ENCODE data around the gene CCDC28B. TPM values are rescaled to one million over a fixed set of nuclear protein-coding genes. Genes with fewer than 3 reads are reported as not detected.

Gene CCDC28B
- total and polyA plus RNA-seq, 7 experiments from 2014 or later: 6.2 to 39.0 (median 9.0) TPM

DNA sequence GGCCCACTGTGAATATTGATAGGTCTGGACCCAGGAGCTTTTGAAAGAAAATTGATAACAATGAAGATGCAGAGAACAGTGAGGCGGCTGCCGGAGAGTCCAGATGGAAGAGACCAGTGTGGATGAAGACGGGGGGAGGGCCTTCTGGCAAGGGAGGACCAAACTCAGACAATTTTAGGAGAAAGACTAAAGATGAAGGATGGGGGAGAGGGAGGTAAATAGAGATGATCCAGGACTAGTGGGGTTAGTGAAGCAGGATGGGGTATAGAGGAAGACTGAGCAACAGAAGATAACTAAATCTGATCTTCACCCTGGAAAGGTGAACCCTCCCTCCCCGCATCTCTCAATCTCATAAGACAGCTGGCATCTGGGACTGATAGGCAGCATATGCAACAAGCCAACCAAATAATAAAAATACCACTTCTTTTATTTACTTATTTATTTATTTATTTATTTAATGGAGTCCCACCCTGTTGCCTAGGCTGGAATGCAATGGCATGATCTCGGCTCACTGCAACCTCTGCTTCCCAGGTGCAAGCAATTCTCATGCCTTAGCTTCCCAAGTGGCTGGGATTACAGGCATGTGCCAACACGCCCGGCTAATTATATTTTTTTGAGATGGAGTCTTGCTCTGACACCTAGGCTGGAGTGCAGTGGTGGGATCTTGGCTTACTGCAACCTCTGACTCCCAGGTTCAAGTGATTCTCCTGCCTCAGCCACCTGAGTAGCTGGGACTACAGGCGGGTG is 32.3 kb downstream of the CCDC28B start:
- peaks cover 11 to 15% (median 13%) of the 10 kb centered on the region in 5 donors for H3K36me3 Mint-ChIP-seq
- peak overlapping the region in 4 of 9 donors; percentile 25 to 77 (median 62) for H3K27ac Mint-ChIP-seq
- ATAC-seq (peak; percentile 11), DNase-seq (no peak)
- Histone ChIP-seq H3K27ac (ENCODE audit: low read depth, low read length) (no peak overlapping the region), H3K36me3 (ENCODE audit: control insufficient read depth in 2 of 3, insufficient read depth in 3 of 3, low read length in 3 of 3) (peaks cover 10 to 44% (median 12%) of the 10 kb centered on the region in 3 experiments), H3K27me3 (ENCODE audit: control insufficient read depth in 2 of 2, insufficient read depth in 2 of 2, low read length in 2 of 2) (no peaks in the 10 kb centered on the region), H3K9me3 (ENCODE audit: control insufficient read depth in 2 of 3, low read length in 3 of 3) (no peaks in the 10 kb centered on the region), H3K4me1 (ENCODE audit: control insufficient read depth in 2 of 2, insufficient read depth in 2 of 2, low read length in 2 of 2) (no peaks in the 10 kb centered on the region), H3K4me3 (ENCODE audit: low read length) (no peak overlapping the region)
- H3K9me3 Mint-ChIP-seq: no peaks in the 10 kb centered on the region
- H3K4me1 Mint-ChIP-seq: peaks cover 0 to 10% (median 4%) of the 10 kb centered on the region in 7 donors
- no peaks in the 10 kb centered on the region for H3K27me3 Mint-ChIP-seq
- intact Hi-C loops (cut with micrococcal nuclease): no loop called here
- ChIA-PET POLR2A (interaction anchor here (0.6 kb wide), 1 partner anchor 21 kb away, joined by 3 read pairs; no protein-coding TSS in a partner anchor), CTCF (no interaction called here)
- no peak overlapping the region for H3K4me3 Mint-ChIP-seq

DNA sequence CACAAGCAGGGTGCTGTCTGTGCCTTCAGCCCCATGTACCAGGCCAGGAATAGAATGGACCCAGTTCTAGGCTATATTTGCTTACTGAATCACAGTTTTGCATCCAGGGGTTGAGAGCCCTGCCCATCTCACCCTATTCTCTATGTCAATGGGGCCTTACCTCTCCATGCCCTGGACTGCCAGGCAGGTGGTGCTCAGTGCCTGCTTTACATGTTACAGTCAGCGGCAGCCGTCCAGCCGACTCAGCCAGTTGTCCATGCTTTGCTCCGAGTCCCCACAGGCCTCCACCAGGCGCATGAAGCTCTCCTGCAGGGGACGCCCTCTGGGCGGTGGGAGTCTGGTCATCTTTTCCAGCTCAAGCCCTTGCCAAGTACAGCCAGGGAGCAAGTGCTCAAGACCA is 34.4 kb downstream of the CCDC28B start:
- Mint-ChIP-seq H3K36me3 (peaks cover 0 to 5% (median 0%) of the 10 kb centered on the region in 5 donors), H3K27me3 (no peaks in the 10 kb centered on the region), H3K27ac (no peak overlapping the region), H3K4me1 (peaks cover 0 to 7% (median 6%) of the 10 kb centered on the region in 7 donors), H3K4me3 (no peak overlapping the region), H3K9me3 (no peaks in the 10 kb centered on the region)
- ChIA-PET POLR2A (interaction anchor here (28.2 kb wide), 1 partner anchor 25 kb away, joined by 738 read pairs; the partner anchor contains the start of gene LCK), CTCF (interaction anchor here (1.3 kb wide), 1 partner anchor 137 kb away, joined by 4 read pairs; no protein-coding TSS in a partner anchor)
- Histone ChIP-seq H3K4me1 (ENCODE audit: control insufficient read depth in 2 of 2, insufficient read depth in 2 of 2, low read length in 2 of 2) (no peaks in the 10 kb centered on the region), H3K4me3 (ENCODE audit: low read length) (no peak overlapping the region), H3K27me3 (ENCODE audit: control insufficient read depth in 2 of 2, insufficient read depth in 2 of 2, low read length in 2 of 2) (no peaks in the 10 kb centered on the region), H3K36me3 (ENCODE audit: control insufficient read depth in 2 of 3, insufficient read depth in 3 of 3, low read length in 3 of 3) (peaks cover 0 to 29% (median 3%) of the 10 kb centered on the region in 3 experiments), H3K27ac (ENCODE audit: low read depth, low read length) (no peak overlapping the region), H3K9me3 (ENCODE audit: control insufficient read depth in 2 of 3, low read length in 3 of 3) (no peaks in the 10 kb centered on the region)
- DNase-seq (no peak), ATAC-seq (no peak)
- intact Hi-C loops (cut with micrococcal nuclease): no loop called here

DNA sequence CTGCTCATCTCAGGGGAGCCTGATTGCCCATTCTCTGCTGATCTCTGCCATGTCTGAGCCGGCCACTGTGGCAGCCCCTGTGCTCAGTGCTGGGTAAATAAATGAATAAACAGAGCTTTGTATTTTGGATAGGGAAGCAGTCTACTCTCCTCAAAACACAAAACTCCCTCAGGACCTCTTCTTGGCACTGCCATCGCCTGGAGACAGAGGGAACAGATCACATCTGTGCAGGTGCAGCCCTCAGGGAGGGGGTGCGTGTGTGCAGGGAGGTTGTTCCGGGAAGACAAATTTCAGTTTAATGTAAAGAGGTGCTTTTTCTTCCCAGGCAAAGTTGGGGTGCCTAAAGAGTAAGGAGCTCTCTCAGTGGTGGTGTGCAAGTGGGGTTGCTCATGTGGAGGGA is 38.9 kb downstream of the CCDC28B start:
- no peaks in the 10 kb centered on the region for H3K9me3 ChIP-seq (ENCODE audit: control insufficient read depth in 2 of 3, low read length in 3 of 3)
- ChIA-PET POLR2A (interaction anchor here (0.6 to 28.2 kb wide), 14 partner anchors 13 to 120 kb away, joined by 3 to 738 read pairs (median 6); partner anchors contain the start of genes CCDC28B, HDAC1, LCK and MARCKSL1), CTCF (interaction anchor here (0.6 to 4.1 kb wide), 6 partner anchors 10 to 698 kb away, joined by 6 to 38 read pairs (median 14); partner anchors contain the start of genes HDAC1 and LCK)
- ATAC-seq (no peak), DNase-seq (no peak)
- Mint-ChIP-seq H3K4me1 (peaks cover 6 to 31% (median 21%) of the 10 kb centered on the region in 7 donors), H3K27ac (peak overlapping the region in 5 of 9 donors; percentile 21 to 67 (median 43)), H3K4me3 (peak overlapping the region; percentile 68 to 93 (median 91)), H3K9me3 (no peaks in the 10 kb centered on the region), H3K36me3 (no peaks in the 10 kb centered on the region), H3K27me3 (no peaks in the 10 kb centered on the region)
- peaks cover 8 to 16% of the 10 kb centered on the region in 2 donors for H3K4me1 ChIP-seq (ENCODE audit: control insufficient read depth in 2 of 2, insufficient read depth in 2 of 2, low read length in 2 of 2)
- intact Hi-C loops (cut with micrococcal nuclease): no loop called here
- H3K4me3 ChIP-seq (ENCODE audit: low read length): no peak overlapping the region
- H3K27ac ChIP-seq (ENCODE audit: low read depth, low read length): no peak overlapping the region
- no peaks in the 10 kb centered on the region for H3K27me3 ChIP-seq (ENCODE audit: control insufficient read depth in 2 of 2, insufficient read depth in 2 of 2, low read length in 2 of 2)
- peaks cover 0 to 6% (median 0%) of the 10 kb centered on the region in 3 experiments for H3K36me3 ChIP-seq (ENCODE audit: control insufficient read depth in 2 of 3, insufficient read depth in 3 of 3, low read length in 3 of 3)

DNA sequence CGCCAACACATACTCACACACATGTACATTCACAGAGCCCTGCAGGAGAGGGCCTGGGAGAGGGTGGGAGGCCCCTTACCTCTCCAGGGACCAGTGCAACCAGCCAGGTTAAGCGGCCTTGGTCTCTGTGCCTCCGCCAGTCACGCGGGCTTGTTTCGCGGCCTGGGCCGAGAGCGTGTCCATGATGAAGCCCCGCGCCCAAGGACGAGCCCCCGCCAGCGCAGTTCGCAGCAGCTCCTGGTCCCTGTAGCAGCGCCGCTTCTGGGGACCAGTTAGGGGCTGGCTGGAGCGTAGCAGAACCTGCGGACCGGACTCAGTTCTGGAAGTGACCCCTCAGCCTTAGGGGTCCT is 39.4 kb downstream of the CCDC28B start:
- Mint-ChIP-seq H3K27ac (peak overlapping the region in 3 of 9 donors; percentile 52 to 82 (median 79)), H3K36me3 (no peaks in the 10 kb centered on the region), H3K4me1 (peaks cover 6 to 31% (median 21%) of the 10 kb centered on the region in 7 donors), H3K9me3 (no peaks in the 10 kb centered on the region), H3K4me3 (peak overlapping the region; percentile 87 to 93 (median 91)), H3K27me3 (no peaks in the 10 kb centered on the region)
- ATAC-seq (no peak), DNase-seq (no peak)
- no peaks in the 10 kb centered on the region for H3K9me3 ChIP-seq (ENCODE audit: control insufficient read depth in 2 of 3, low read length in 3 of 3)
- H3K27ac ChIP-seq (ENCODE audit: low read depth, low read length): peak overlapping the region; percentile 68
- intact Hi-C loops (cut with micrococcal nuclease): loop anchor here (1.0 to 2.0 kb wide), 8 partner anchors 12 to 133 kb away; partner anchors contain the start of genes EIF3I (in 1 of the 2), HDAC1 (in 1 of the 2), LCK (in 1 of the 2) and TMEM234 (in 1 of the 2)
- peaks cover 8 to 16% of the 10 kb centered on the region in 2 donors for H3K4me1 ChIP-seq (ENCODE audit: control insufficient read depth in 2 of 2, insufficient read depth in 2 of 2, low read length in 2 of 2)
- peaks cover 0 to 6% (median 0%) of the 10 kb centered on the region in 3 experiments for H3K36me3 ChIP-seq (ENCODE audit: control insufficient read depth in 2 of 3, insufficient read depth in 3 of 3, low read length in 3 of 3)
- H3K4me3 ChIP-seq (ENCODE audit: low read length): peak overlapping the region; percentile 94
- ChIA-PET CTCF (interaction anchor here (1.0 to 4.1 kb wide), 15 partner anchors 10 to 145 kb away, joined by 3 to 38 read pairs (median 7); partner anchors contain the start of genes HDAC1 and LCK), POLR2A (interaction anchor here (0.7 to 28.2 kb wide), 18 partner anchors 8 to 155 kb away, joined by 3 to 738 read pairs (median 6); partner anchors contain the start of genes BSDC1, CCDC28B, HDAC1 and LCK)
- no peaks in the 10 kb centered on the region for H3K27me3 ChIP-seq (ENCODE audit: control insufficient read depth in 2 of 2, insufficient read depth in 2 of 2, low read length in 2 of 2)

DNA sequence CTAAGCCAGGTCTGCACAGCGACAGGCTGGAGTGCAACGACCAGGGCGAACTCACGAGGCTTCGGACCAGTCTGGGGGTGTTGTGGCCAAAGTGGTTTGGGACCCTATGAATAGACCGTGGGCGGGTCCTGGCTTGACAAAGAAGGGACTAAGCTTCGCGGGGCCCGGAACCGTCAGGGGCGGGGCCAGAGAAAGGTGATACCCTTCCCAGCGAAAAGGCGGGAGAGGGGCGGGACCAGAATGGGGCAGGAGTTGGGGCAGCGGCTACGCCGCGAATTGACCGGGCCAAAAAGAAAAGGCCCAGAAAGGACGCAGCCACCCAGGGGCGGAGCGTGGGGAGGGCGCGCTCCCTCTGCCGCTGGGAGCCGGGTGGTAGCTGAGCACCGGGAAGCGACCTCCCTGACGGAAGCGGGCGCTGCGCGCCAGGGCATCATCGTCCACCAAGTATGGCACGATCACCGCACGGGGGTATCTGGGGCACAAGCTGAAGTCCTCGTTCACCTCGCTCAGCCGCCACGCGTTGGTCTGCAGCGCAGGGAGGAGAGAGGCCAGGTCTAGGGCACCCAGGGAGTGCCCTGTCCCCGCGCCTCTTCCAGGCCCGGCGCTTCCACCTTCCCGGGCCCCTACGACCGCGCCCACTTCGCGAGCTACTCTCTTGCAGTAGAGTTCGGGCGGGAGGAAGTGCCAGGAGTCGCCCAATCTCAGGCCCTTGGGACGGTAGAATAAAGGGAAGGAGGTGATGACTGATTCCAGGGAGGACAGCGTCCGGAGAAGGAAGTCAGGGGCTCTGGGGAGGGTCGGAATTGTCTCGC is 40.0 kb downstream of the CCDC28B start:
- H3K4me3 Mint-ChIP-seq: peak overlapping the region; percentile 87 to 93 (median 91)
- Histone ChIP-seq H3K27ac (ENCODE audit: low read depth, low read length) (peak overlapping the region; percentile 68), H3K9me3 (ENCODE audit: control insufficient read depth in 2 of 3, low read length in 3 of 3) (no peaks in the 10 kb centered on the region), H3K4me3 (ENCODE audit: low read length) (peak overlapping the region; percentile 94), H3K27me3 (ENCODE audit: control insufficient read depth in 2 of 2, insufficient read depth in 2 of 2, low read length in 2 of 2) (no peaks in the 10 kb centered on the region), H3K4me1 (ENCODE audit: control insufficient read depth in 2 of 2, insufficient read depth in 2 of 2, low read length in 2 of 2) (peaks cover 8 to 17% of the 10 kb centered on the region in 2 donors), H3K36me3 (ENCODE audit: control insufficient read depth in 2 of 3, insufficient read depth in 3 of 3, low read length in 3 of 3) (peaks cover 0 to 6% (median 0%) of the 10 kb centered on the region in 3 experiments)
- intact Hi-C loops (cut with micrococcal nuclease): loop anchor here (1.0 to 2.0 kb wide), 8 partner anchors 11 to 132 kb away; partner anchors contain the start of genes EIF3I (in 1 of the 2), HDAC1 (in 1 of the 2), LCK (in 1 of the 2) and TMEM234 (in 1 of the 2)
- CTCF ChIA-PET: interaction anchor here (0.8 to 4.1 kb wide), 24 partner anchors 9 to 144 kb away, joined by 3 to 38 read pairs (median 6); partner anchors contain the start of genes HDAC1, LCK and MARCKSL1
- H3K9me3 Mint-ChIP-seq: no peaks in the 10 kb centered on the region
- POLR2A ChIA-PET: interaction anchor here (0.7 to 28.2 kb wide), 20 partner anchors 9 to 154 kb away, joined by 3 to 738 read pairs (median 4); partner anchors contain the start of genes BSDC1, CCDC28B, HDAC1 and KPNA6
- no peaks in the 10 kb centered on the region for H3K36me3 Mint-ChIP-seq
- DNase-seq: peak in 7 of 9 donors; percentile 33 to 73 (median 57)
- H3K27ac Mint-ChIP-seq: peak overlapping the region in 8 of 9 donors; percentile 40 to 92 (median 83)
- H3K4me1 Mint-ChIP-seq: peaks cover 6 to 31% (median 22%) of the 10 kb centered on the region in 7 donors
- no peaks in the 10 kb centered on the region for H3K27me3 Mint-ChIP-seq
- peak; percentile 78 for ATAC-seq

All from naive thymus-derived CD4-positive, alpha-beta T cell (primary cell).